Right atrium auricular region (tissue), 2 donors: ENCODE measurements around the gene TAC3. TPM values are rescaled to one million over a fixed set of nuclear protein-coding genes. Genes with fewer than 3 reads are reported as not detected.
"Not testable (repeated sequence)": the region's sequence is repeated elsewhere in the genome, so short reads cannot be mapped to it uniquely, and the experiment has no call there.

Experiments
- DNase-seq: peaks from one replicate; pipeline ENCODE4 v3.0.0-alpha.2; 2019; ENCODE audit warnings: low spot score
- H3K27ac ChIP-seq, 2 donors: fragments of 200-600 bp; sonication (generic); 1 replicate in 1 of 2; 2 replicates in 1 of 2; pipeline ENCODE4 v1.5.1; 2016 to 2019
- H3K27me3 ChIP-seq, 2 donors: fragments of 200-600 bp; sonication (generic); one replicate each; pipeline versions ENCODE4 v1.5.1 to v1.6.0; 2017 to 2019
- H3K36me3 ChIP-seq: fragments of 200-600 bp; sonication (generic); one replicate; pipeline ENCODE4 v1.5.1; 2016
- H3K4me1 ChIP-seq, 2 donors: fragments of 200-600 bp; sonication (generic); one replicate each; pipeline versions ENCODE4 v1.5.1 to v1.6.0; 2017 to 2019
- H3K4me3 ChIP-seq, 2 donors: fragments of 200-600 bp; sonication (generic); 1 replicate in 1 of 2; 2 replicates in 1 of 2; pipeline ENCODE4 v1.5.1; 2017 to 2019; ENCODE audit warnings: mild to moderate bottlenecking in 1 of 2, moderate library complexity in 1 of 2
- H3K9me3 ChIP-seq, 2 donors: fragments of 200-600 bp; sonication (generic); one replicate each; pipeline ENCODE4 v1.5.1; 2019
- CTCF ChIP-seq, 2 donors: fragments of 200-600 bp; sonication (generic); IDR thresholded peaks; one replicate each; pipeline ENCODE4 v1.5.1; 2019; ENCODE audit warnings: antibody characterized with exemption in 2 of 2
- total RNA-seq, 2 donors: library from RNA; depleted of rRNA; stranded (reverse); fragments of >200 nt; gene quantifications; one replicate each; pipeline ENCODE4 v1.1.0, GENCODE V29; 2016

TAC3 gene
- not detected for total RNA-seq

DNA sequence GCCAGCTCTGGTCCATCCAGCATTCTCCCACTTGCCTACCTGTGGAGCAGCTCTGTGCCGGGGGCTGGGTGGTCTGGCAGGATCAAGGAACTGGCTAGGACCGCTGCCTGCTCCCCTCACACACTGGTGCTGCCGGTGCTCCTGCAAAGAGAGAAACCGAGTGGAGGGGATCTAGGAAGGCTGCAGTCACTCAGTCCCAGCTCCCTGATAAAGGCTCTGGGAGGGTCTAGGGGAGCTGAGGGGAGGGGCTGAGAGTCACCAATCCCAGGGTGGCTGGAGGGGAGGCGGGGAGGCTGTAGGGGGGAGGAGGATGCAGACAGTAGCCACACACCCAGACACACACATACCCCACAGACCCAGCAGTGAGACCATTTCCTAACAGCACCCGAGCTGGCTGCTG is at the start of gene TAC3:
TAC3 (minus strand) TSS at position 182 of the 400 bp plus-strand sequence. CDS start 732 bp downstream, outside the sequence.
- no peak for DNase-seq
- H3K9me3 ChIP-seq, result no peaks in the 10 kb centered on the region

DNA sequence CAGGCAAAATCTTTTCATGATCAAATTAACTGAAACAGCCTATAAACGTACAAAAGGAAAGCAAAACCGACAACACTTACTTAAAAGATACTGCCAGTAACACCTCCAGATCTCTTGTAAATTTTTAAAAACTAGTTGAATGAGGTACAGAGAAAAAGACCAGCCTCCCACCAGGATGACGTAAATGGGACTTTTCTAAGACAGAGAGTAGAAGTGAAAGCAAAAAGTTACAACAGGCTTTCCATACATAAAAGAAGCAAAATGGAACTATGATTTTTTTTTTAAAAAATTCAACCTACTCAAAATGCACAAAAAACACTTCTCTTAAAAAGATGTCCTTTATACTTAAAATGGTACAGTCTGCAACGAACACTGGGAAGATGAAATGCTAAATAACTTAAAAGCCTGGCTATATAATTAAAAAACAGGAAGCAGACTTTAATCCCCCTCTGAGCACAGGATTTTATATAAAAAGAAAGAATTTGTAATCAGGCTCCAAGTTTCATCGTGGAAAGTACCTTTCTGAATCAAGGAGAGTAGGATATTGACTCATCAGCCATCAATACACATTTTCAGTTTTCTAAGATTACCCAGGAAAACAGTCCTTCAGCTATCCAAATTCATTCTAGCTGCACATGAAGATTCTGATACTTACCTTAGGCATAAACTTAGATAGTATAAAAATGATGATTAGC is 47.8 kb upstream of the TAC3 start:
- Histone ChIP-seq H3K27me3 (no peaks in the 10 kb centered on the region), H3K27ac (no peak overlapping the region), H3K9me3 (no peaks in the 10 kb centered on the region), H3K36me3 (peaks cover 5% of the 10 kb centered on the region), H3K4me1 (no peaks in the 10 kb centered on the region), H3K4me3 (no peak overlapping the region)
- no peak for TF ChIP-seq CTCF (IDR thresholded peaks at IDR 0.05)
- DNase-seq, result no peak

More for the DNA sequence above, at the start of gene TAC3:
- Histone ChIP-seq H3K27me3 (no peaks in the 10 kb centered on the region), H3K36me3 (no peaks in the 10 kb centered on the region), H3K4me3 (no peak within 1 kb of the TSS), H3K27ac (no peak within 1 kb of the TSS), H3K4me1 (no peaks in the 10 kb centered on the region)
- TF ChIP-seq CTCF (IDR thresholded peaks at IDR 0.05), result no peak

DNA sequence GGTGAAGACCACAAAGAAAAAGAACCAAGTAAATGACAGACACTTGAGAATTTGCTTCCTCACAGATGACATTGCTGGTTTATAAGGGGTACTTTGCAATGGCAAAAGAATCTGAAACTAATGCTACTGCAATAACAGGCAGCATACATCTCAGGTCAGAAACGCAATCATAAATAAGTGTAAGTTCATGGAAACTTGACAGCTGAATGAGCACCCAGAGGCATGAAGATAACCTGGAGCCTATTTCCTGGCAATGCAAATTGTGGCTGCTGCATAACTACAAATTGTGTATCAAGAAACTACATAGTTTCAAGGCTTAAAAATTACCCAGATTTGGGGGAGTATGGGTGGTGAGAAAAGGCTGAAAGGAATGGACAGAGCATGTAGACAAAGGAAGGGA is 42.1 kb upstream of the TAC3 start:
- Histone ChIP-seq H3K9me3 (no peaks in the 10 kb centered on the region), H3K4me1 (no peaks in the 10 kb centered on the region), H3K36me3 (peaks cover 10% of the 10 kb centered on the region), H3K27me3 (no peaks in the 10 kb centered on the region), H3K4me3 (no peak overlapping the region), H3K27ac (no peak overlapping the region)
- no peak for DNase-seq
- TF ChIP-seq CTCF (IDR thresholded peaks at IDR 0.05), result no peak

- no peak overlapping the region for H3K27ac ChIP-seq
- peaks cover 5% of the 10 kb centered on the region for H3K36me3 ChIP-seq
- no peak for TF ChIP-seq CTCF (IDR thresholded peaks at IDR 0.05)
- no peak overlapping the region for H3K4me3 ChIP-seq
- H3K9me3 ChIP-seq, result no peaks in the 10 kb centered on the region
- H3K27me3 ChIP-seq, result no peaks in the 10 kb centered on the region
- no peaks in the 10 kb centered on the region for H3K4me1 ChIP-seq
- no peak for DNase-seq
These were observed 40.9 kb upstream of the TAC3 start for GRCh38 chr12:57057067-57057751.

DNA sequence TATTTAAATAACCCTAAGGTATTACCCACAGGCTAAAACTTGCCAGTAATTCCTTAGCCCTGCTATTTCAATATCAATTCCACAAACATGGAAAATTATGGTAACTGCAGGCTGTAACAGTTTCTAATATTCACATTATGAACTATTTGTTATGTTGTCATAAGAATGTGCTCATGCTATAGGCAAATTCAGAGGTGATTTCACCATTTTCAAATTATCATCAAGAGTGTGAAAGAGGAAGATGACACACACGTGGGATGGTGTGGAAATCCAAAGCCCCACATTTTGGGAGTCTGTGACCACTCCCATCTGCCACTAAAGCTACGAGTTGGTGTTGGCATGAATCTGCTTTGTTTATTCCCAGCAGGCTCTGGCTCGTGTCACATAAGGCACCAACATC is 39.5 kb upstream of the TAC3 start:
- Histone ChIP-seq H3K27ac (no peak overlapping the region), H3K9me3 (no peaks in the 10 kb centered on the region), H3K4me3 (no peak overlapping the region), H3K4me1 (no peaks in the 10 kb centered on the region), H3K36me3 (peaks cover 5% of the 10 kb centered on the region), H3K27me3 (no peaks in the 10 kb centered on the region)
- no peak for DNase-seq
- no peak for TF ChIP-seq CTCF (IDR thresholded peaks at IDR 0.05)

DNA sequence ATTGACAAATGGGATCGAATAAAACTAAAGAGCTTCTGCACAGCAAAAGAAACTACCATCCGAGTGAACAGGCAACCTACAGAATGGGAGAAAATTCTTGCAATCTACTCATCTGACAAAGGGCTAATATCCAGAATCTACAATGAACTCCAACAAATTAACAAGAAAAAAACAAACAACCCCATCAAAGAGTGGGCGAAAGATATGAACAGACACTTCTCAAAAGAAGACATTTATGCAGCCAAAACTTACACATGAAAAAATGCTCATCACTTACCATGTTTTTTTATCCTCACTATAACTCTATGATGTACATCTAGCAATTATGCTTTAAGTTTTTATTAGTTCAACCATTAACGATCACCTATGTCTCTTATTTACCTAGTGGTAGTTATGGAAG is 37.6 kb upstream of the TAC3 start:
- H3K36me3 ChIP-seq, H3K4me1 ChIP-seq, DNase-seq, H3K4me3 ChIP-seq, H3K9me3 ChIP-seq, H3K27ac ChIP-seq, H3K27me3 ChIP-seq: not testable (repeated sequence)

- not testable (repeated sequence) for H3K9me3 ChIP-seq, H3K4me3 ChIP-seq, H3K4me1 ChIP-seq, H3K27ac ChIP-seq, H3K36me3 ChIP-seq, H3K27me3 ChIP-seq, DNase-seq
These were observed 36.8 kb upstream of the TAC3 start for GRCh38 chr12:57053146-57053545.
